Stimulated activated CD4-positive, alpha-beta T cell treated with anti-CD3 and anti-CD28 coated beads, TNF-alpha, amount 100 ng/mL, for 4 hours (primary cell): ENCODE data around the gene RPL23.

Experiments used
- DNase-seq, 3 experiments: peaks; one replicate each; pipeline ENCODE4 v3.0.0-alpha.2; 2020; ENCODE audit warnings: low read depth in 3 of 3

RPL23 gene

GRCh38 chr17:38798614-38799500 lies 54.7 kb downstream of the RPL23 start:
- DNase-seq = peak in 2 of 3 experiments; percentile 12 to 15
